Measurements from ENCODE around the gene RORC. TPM values are rescaled to one million over a fixed set of nuclear protein-coding genes. Genes with fewer than 3 reads are reported as not detected.

Gene RORC
- total RNA-seq, 1 donor: not detected

DNA sequence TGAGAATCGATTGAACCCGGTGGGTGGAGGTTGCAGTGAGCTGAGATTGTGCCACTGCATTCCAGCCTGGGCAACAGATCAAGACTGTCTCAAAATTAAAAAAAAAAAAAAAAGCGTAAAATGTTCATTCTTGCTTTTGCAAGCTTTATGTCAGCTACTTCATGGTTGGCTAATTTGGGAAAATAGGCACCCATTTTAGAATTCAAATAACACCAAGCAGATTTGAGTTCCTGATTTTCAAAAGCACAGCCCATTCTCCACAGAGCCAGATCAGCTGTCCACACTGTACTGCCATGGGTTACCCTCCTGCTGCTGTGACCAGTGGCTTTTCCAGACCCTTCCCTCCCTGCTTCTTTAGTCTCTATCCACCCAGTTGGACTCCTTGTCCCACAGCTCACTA, 17.5 kb upstream of the RORC start:
- H3K9me3 ChIP-seq (ENCODE audit: low read depth, low read length): no peaks in the 10 kb centered on the region
- TF ChIP-seq, protein P1, sequence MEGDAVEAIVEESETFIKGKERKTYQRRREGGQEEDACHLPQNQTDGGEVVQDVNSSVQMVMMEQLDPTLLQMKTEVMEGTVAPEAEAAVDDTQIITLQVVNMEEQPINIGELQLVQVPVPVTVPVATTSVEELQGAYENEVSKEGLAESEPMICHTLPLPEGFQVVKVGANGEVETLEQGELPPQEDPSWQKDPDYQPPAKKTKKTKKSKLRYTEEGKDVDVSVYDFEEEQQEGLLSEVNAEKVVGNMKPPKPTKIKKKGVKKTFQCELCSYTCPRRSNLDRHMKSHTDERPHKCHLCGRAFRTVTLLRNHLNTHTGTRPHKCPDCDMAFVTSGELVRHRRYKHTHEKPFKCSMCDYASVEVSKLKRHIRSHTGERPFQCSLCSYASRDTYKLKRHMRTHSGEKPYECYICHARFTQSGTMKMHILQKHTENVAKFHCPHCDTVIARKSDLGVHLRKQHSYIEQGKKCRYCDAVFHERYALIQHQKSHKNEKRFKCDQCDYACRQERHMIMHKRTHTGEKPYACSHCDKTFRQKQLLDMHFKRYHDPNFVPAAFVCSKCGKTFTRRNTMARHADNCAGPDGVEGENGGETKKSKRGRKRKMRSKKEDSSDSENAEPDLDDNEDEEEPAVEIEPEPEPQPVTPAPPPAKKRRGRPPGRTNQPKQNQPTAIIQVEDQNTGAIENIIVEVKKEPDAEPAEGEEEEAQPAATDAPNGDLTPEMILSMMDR (IDR thresholded peaks at IDR 0.05; ENCODE audit: extremely low read depth, low read depth, low read length): no peak
- peaks cover 9% of the 10 kb centered on the region for H3K4me1 ChIP-seq (ENCODE audit: insufficient read depth, low read length)
- H3K79me2 ChIP-seq (ENCODE audit: insufficient read depth, low read length): no peaks in the 10 kb centered on the region
- no peak overlapping the region for H3K4me2 ChIP-seq (ENCODE audit: insufficient read depth, low read length)
- no peak for DNase-seq (ENCODE audit: insufficient read length, low spot score, missing footprints)
- H2AFZ ChIP-seq (ENCODE audit: low read length): no peak overlapping the region
- no peaks in the 10 kb centered on the region for H4K20me1 ChIP-seq (ENCODE audit: insufficient read depth, low read length)
- peaks cover 49% of the 10 kb centered on the region for H3K27me3 ChIP-seq (ENCODE audit: insufficient read depth, low read length)
- H3K4me3 ChIP-seq (ENCODE audit: insufficient read depth, low read length): no peak overlapping the region
- H3K27ac ChIP-seq (ENCODE audit: low read depth, low read length): no peak overlapping the region
- no peaks in the 10 kb centered on the region for H3K36me3 ChIP-seq (ENCODE audit: insufficient read depth, low read length)

DNA sequence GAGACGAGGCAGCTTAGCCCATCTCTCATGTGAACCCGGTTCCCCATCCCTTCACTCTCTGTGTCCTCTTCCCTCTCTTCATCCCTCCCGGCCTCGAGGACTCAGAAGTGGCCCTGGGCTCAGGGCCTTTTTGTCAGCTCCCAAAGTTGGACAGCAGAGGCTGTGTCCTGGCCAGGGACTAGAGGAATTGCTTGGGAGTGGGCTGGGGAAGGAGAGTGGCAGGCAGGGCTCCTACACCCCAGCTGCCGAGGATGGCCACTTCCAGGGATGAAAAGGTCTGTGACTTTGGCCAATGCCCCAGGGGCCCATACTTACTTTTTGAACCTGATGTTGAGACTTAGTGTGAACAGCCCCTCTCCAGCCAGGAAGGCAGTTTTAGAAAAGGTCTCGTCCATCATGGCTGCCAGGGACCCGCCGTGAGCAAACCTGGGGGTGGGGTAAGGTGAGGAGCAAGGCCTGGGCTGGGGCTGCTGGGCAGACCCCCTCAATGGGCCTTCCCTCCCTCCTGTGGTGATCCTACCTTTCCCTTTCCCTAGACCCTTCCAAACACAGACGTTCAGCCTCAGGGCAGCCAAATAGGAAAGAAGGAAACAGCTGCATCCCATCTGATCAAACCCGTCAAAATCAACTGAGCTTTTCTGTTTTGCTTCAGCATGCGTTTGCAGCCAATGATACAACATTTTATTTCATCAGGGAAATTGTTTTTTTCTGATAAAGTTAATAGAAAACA, 16.4 kb upstream of the RORC start:
- Histone ChIP-seq H3K27me3 (ENCODE audit: insufficient read depth, low read length) (peaks cover 49% of the 10 kb centered on the region), H3K27ac (ENCODE audit: low read depth, low read length) (no peak overlapping the region), H4K20me1 (ENCODE audit: insufficient read depth, low read length) (no peaks in the 10 kb centered on the region), H3K36me3 (ENCODE audit: insufficient read depth, low read length) (no peaks in the 10 kb centered on the region), H3K4me3 (ENCODE audit: insufficient read depth, low read length) (no peak overlapping the region), H3K79me2 (ENCODE audit: insufficient read depth, low read length) (no peaks in the 10 kb centered on the region), H3K4me1 (ENCODE audit: insufficient read depth, low read length) (peaks cover 9% of the 10 kb centered on the region), H3K9me3 (ENCODE audit: low read depth, low read length) (no peaks in the 10 kb centered on the region), H2AFZ (ENCODE audit: low read length) (no peak overlapping the region), H3K4me2 (ENCODE audit: insufficient read depth, low read length) (no peak overlapping the region)
- TF ChIP-seq, protein P1 (IDR thresholded peaks at IDR 0.05; ENCODE audit: extremely low read depth, low read depth, low read length): no peak
- DNase-seq (ENCODE audit: insufficient read length, low spot score, missing footprints): peak; percentile 70

DNA sequence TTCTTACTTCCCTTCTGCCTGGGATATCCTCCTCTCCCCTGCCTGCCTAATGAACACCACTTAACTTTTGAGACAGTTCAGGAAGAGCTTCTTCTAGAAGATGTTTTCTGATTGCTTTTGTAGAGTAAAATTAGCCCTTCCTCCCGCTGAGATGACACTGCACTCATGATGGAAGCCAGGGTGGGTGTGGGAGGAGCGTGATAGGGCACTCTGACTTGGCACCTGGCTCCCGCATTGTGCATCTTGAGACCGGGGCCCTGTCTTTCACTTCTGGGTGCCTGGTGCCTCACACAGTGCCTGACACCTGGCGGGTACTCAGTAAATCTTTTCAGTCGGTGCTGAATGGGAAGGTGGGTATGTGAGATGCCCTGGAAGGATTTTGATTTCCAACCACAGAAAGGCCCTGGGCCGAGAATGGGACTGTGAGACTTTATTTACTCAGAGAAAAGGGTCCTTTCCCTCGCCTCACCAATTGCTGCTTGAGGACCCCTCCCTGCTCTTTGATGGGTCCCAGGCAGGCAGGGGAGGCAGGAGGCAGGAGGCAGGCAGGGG, 15.2 kb upstream of the RORC start:
- Histone ChIP-seq H3K27ac (ENCODE audit: low read depth, low read length) (no peak overlapping the region), H3K9me3 (ENCODE audit: low read depth, low read length) (no peaks in the 10 kb centered on the region), H2AFZ (ENCODE audit: low read length) (no peak overlapping the region), H3K79me2 (ENCODE audit: insufficient read depth, low read length) (no peaks in the 10 kb centered on the region), H3K4me3 (ENCODE audit: insufficient read depth, low read length) (no peak overlapping the region), H3K27me3 (ENCODE audit: insufficient read depth, low read length) (peaks cover 39% of the 10 kb centered on the region), H3K4me2 (ENCODE audit: insufficient read depth, low read length) (no peak overlapping the region), H4K20me1 (ENCODE audit: insufficient read depth, low read length) (no peaks in the 10 kb centered on the region), H3K4me1 (ENCODE audit: insufficient read depth, low read length) (peaks cover 9% of the 10 kb centered on the region), H3K36me3 (ENCODE audit: insufficient read depth, low read length) (no peaks in the 10 kb centered on the region)
- DNase-seq (ENCODE audit: insufficient read length, low spot score, missing footprints): no peak
- TF ChIP-seq, protein P1 (IDR thresholded peaks at IDR 0.05; ENCODE audit: extremely low read depth, low read depth, low read length): no peak

DNA sequence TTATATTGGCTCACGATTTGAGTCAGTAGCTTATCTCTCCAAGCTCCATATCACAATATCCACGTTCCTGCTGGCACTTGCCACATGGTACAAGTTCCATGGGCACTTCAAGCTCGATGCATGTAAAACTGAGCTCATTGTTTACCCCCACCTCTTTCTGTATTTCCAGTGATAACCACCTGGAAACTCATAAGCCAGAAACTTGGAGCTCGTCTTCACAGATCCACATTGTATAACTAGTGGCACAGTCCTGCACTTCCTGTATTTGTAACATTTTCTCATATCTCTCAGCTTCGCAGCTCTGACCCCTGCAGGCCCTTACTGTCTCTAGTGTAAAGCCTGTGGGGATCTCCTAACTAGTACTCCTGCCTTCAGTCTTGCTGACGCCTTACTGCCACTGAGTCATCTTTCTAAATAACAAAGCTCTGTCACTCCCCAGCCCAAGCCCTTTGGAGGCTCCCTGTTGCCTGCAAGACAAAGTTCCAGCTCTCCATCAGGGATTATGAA, 14.5 kb upstream of the RORC start:
- TF ChIP-seq, protein P1 (IDR thresholded peaks at IDR 0.05; ENCODE audit: extremely low read depth, low read depth, low read length): peak; percentile 22
- Histone ChIP-seq H3K27ac (ENCODE audit: low read depth, low read length) (no peak overlapping the region), H3K4me3 (ENCODE audit: insufficient read depth, low read length) (no peak overlapping the region), H3K27me3 (ENCODE audit: insufficient read depth, low read length) (peaks cover 35% of the 10 kb centered on the region), H3K36me3 (ENCODE audit: insufficient read depth, low read length) (no peaks in the 10 kb centered on the region), H2AFZ (ENCODE audit: low read length) (peak overlapping the region; percentile 31), H3K4me1 (ENCODE audit: insufficient read depth, low read length) (peaks cover 13% of the 10 kb centered on the region), H3K9me3 (ENCODE audit: low read depth, low read length) (no peaks in the 10 kb centered on the region), H4K20me1 (ENCODE audit: insufficient read depth, low read length) (no peaks in the 10 kb centered on the region), H3K79me2 (ENCODE audit: insufficient read depth, low read length) (no peaks in the 10 kb centered on the region), H3K4me2 (ENCODE audit: insufficient read depth, low read length) (no peak overlapping the region)
- peak; percentile 97 for DNase-seq (ENCODE audit: insufficient read length, low spot score, missing footprints)

Data from osteoblast (primary cell).